Dermis blood vessel endothelial cell (primary cell): ENCODE measurements around the gene DRC7. TPM values are rescaled to one million over a fixed set of nuclear protein-coding genes. Genes with fewer than 3 reads are reported as not detected.
"Not testable (repeated sequence)": the region's sequence is repeated elsewhere in the genome, so short reads cannot be mapped to it uniquely, and the experiment has no call there.

Experiments
- DNase-seq: peaks from one replicate; pipeline ENCODE4 v3.0.0; 2010
- total RNA-seq: library from RNA; depleted of rRNA; stranded (reverse); fragments of >200 nt; gene quantifications from 2 replicates; pipeline ENCODE4 v1.2.3, GENCODE V29; 2014

Gene DRC7
- total RNA-seq, 1 donor from 2014 or later, result not detected

DNA sequence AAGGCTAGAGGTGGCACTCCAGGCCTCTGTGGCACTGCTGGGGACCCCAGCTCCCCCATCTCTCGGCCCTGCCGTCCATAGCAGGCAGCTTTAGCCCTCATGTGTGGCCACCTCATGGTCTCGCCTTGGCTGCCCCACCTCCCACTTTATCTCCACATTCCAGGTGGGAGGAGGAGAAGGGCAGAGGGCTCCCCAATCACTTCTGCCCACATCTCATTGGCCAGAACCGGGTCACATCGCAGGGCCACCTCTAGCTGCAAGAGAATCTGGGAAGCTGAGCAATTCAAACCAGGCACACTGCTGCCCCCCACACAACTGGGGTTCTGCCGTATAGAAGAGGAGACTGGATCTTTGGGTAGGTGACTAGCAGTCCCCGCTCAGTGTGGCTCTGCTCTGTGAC, 1.6 kb downstream of the DRC7 start:
- DNase-seq, result no peak

DNA sequence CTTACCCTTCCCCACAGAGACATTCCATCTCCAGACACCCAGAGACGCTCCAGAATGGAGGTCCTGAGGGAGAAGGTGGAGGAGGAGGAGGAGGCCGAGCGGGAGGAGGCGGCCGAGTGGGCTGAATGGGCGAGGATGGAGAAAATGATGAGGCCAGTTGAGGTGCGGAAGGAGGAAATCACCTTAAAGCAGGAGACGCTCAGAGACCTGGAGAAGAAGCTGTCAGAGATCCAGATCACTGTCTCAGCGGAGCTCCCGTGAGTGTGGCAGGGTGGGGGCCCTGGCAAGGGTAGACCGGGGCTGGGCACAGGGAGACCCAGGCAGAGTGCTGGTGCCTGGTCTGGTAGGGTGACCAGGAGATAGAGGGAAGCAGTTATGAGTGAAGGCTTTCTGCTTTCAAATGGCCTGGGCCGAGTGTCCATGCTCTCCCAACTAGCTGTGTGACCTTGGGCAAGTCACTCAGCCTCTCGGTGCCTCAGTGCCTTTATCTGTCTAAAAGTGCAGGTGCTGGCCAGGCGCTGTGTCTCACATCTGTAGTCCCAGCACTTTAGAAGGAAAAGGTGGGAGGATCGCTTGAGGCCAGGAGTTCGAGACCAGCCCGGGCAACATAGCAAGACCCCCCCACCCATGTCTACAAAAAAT, 3.4 kb downstream of the DRC7 start:
- DNase-seq, result no peak

DNA sequence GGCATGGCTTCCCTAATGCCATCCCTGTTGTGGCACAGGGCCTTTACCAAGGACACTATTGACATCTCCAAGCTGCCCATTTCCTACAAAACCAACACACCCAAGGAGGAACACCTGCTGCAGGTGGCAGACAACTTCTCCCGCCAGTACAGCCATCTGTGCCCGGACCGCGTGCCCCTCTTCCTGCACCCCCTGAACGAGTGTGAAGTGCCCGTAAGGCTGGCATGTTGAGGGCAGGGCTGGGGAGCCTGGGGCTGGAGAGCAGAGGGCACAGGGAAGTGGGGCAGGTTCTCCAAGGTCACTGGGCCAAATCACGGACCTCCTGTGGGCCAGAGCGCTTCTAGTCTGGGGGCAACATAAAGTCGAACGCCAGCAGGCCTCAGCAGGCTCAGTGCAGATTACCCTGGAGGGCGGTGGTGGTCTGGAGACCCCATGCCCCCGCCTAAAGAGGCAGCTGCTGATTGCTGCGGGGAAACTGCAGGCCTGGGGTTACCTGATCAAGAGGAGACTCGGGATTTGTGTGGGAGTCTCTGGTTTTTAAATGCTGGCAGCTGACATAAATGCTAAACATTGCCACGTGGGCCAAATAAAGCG, 4.3 kb downstream of the DRC7 start:
- no peak for DNase-seq

DNA sequence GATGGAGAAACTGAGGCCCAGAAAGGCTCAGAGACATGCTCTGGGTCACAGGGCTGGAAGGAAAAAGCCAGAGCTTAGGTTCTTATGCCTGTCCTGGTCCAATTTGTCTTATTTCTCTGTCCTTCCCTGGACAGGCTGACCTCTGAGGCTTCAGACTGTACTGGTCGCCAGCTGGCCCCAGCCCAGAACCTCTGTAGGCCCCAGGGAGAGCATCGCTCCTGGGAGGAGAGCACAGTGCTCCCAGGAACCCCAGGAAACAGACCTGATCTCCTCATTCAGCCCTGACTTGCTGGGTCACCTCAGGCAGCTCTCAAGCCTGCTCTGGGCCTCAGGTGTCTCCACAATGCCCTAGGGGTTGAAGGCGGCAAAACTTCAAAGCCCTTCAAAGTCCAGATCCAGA, 4.9 kb downstream of the DRC7 start:
- no peak for DNase-seq

DNA sequence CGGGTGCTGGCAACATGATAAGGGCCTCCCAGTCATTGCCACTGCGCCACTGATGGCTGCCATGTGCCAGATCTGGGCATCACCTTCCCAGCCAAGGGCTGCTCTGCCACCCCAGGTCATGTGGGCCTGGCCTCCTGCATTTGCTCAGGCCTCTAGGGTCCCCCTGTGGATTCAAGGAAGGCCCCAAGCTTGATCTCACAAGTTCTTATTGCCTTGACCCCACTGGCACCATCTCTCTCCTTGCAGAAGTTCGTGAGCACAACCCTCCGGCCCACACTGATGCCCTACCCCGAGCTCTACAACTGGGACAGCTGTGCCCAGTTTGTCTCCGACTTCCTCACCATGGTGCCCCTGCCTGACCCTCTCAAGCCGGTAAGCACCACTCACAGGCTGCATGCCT, 5.3 kb downstream of the DRC7 start:
- no peak for DNase-seq

DNA sequence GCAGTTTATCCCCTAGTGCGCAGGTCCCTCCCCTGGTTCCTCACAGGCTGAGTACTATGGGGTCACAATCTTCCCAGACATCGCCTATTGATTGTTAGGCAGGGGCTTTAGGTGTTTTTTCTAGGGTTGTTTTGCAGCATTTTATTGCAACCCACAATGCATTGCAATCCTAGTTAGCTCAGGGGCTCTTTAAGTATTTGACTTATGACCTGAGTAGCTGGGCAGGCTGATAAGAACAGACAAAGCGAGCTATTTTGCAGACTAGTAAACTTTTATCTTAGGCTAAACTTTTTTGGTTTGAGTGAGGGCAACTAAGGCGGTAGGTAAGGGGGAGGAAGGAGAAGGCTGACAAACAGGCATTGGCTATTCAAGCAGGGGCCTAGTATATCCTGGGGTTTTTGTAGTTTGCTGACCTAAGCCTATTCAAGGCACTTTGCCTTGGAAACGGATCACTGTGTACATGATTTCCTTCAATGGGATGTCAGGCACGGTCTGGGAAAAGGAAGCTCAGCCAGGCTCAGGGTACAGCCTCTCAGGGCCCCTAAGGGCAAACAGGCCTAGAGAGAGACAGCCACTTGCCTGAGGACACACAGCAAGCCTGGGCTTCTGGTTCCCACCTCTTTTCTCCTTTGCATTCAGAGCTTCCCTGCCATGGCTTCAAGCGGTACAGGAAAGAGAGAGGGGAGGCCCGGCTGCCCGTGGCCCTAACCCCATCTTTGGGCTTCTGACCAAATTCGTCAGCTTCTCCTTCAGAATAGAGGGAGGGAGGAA, 6.4 kb downstream of the DRC7 start:
- DNase-seq, result no peak

DNA sequence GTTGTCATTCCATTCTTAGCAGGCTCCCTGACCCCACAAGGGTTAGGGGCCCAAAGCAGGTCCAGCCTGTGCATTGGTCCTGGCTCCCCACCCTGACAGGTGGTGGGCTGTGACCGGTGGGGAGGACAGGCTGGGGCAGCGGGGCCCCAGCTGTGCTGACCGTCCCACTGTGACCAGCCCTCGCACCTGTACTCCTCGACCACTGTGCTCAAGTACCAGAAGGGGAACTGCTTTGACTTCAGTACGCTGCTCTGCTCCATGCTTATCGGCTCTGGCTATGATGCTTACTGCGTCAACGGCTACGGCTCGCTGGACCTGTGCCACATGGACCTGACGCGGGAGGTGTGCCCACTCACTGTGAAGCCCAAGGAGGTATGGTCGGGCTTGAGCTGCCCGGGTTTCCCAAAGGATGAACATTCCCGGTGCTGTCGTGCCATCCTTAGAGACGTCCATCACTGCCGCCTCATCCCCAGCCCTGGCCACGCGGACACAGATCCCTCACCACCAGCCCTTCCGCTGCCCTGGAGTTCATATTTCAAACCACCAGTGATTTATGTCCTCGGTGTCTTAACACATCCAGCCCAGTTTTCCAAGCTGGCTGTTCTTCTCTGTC, 7.3 kb downstream of the DRC7 start:
- no peak for DNase-seq

DNA sequence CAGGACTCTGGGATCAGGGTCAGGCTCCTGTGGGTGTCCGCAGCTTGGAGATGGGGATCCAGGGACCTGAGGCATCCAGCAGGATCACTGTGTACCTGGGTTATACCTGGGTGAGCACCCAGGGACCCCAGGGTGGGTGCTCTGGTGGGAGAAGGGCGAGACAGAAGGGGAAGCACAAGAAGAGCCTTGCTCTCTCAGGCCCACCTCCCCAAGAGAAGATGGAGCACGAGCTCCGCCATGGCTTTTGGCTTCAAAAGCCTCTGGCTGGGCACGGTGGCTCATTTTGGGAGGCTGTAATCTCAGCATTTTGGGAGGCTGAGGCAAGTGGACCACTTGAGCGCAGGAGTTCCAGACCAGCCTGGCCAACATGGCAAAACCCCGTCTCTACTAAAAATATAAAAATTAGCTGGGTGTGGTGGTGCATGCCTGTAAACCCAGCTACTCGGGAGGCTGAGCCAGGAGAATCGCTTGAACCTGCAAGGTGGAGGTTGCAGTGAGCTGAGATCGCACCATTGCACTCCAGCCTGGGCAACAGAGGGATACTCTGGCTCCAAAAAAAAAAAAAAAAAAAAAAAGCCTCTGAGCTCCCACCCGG, 8.9 kb downstream of the DRC7 start:
- DNase-seq, result no peak

DNA sequence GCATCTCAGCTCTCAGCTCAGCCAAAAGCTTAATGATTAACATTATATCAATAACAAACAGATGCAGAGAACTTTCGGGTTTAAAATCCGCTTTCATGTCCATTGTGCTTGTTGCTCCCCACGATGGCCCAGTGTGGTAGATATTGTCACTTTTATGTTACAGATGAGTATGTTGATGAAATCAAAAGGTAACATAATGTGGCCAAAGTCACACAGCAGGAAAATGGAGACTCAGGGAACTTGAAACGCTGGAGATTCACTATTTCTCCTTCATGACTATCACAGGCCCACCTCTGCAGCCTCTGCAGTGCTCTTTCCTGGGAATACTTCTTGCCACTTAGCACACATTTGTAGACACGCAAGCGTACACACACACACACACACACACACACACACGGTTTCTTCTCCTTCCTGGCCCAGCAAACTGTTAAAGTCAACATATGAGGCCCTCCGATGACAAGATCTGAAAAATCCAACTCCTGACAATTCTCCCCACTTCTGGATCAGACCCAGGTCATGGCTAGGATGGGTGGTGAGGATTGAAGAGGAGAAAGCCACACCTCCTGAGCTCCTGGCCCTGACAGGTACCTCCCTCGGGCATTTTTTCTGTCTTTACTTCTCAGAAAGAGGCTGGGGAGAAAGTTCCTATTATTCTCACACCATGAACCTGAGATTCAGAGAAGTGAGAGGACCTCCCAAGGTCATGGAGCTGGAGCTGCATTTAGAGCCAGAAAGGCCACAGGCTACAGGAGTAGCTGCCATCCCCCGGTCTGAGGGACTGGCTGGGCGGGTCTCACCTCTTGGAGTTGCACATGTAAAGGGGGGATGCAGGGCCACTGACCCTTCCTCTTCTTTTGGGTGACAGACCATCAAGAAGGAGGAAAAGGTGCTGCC, 9.7 kb downstream of the DRC7 start:
- no peak for DNase-seq

DNA sequence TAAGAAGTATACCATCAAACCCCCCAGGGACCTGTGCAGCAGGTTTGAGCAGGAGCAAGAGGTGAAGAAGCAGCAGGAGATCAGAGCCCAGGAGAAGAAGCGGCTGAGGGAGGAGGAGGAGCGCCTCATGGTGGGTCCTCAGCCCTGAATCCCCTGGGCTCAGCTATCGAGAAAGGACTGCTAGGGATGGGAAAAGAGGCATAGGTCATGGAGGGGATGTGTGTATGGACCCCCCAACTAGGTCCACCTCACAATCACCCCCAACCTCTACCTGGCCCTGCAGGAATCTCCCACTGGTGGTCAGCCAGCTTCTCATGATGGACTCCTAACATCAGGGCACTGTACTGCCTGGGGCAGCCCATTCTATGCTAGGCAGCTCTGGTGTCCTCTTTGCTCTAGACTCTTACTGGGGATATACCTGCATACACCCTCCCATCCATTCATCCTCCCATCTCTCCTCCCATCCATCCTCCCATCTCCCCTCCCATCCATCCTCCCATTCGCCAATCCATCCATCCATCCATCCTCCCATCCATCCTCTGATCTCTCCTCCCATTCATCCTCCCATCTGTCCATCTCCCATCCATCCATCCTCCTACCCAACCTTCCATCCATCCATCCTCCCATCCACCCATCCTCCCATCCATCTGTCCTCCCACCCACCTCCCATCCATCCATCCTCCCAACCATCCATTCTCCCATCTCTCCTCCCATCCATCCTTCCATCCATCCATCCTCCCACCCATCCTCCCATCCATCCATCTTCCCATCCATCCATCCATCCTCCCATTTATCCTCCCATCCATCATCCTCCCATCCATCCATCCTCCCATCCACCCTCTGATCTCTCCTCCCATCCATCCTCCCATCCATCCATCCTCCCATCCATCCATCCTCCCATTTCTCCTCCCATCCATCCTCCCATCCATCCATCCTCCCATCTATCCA, 10.6 kb downstream of the DRC7 start:
- no peak for DNase-seq

DNA sequence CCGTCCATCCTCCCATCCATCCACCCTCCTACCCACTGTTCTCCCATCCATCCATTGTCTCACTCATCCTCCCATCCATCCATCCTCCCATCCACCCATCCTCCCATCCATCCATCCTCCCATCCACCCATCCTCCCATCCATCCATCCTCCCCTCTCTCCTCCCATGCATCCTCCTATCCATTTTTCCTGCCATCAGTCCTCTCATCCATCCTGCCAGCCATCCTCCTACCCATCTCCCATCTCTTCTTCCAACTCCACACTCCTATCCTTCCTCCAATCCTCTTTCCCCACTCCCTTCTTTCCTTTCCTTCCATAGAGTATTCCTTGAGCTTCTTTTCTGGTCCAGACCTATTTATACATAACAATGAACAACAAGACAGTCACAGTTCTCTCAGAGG, 12.1 kb downstream of the DRC7 start:
- no peak for DNase-seq

DNA sequence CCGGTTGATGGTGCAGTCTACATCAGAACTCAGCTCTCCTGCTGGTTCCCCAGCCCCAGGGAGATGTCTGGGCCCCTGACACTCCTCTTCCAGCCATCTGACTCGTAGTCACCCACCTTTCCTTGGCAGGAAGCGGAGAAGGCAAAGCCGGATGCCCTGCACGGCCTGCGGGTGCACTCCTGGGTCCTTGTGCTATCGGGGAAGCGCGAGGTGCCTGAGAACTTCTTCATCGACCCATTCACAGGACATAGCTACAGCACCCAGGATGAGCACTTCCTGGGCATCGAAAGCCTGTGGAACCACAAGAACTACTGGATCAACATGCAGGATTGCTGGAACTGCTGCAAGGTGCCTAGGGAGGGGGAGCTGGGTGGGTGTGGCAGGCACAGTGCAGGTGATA, 12.7 kb downstream of the DRC7 start:
- DNase-seq, result no peak

DNA sequence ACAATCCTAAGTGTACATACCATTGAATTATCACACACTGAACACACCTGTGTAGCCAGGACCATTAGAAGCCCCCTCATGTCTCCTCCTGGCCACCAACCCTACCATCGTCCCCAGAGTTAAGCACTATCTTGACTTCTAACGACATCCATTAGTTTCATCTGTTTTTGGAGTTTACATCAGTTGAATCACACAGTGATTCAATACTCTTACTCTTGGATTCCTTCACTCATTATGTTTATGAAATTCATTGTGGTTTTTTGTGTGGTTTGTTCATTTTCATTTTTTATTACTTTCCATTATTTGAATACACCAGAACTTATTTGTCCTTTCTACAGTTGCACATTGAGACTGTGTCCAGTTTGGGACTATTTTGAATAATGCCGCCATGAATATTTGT, 13.6 kb downstream of the DRC7 start:
- no peak for DNase-seq

DNA sequence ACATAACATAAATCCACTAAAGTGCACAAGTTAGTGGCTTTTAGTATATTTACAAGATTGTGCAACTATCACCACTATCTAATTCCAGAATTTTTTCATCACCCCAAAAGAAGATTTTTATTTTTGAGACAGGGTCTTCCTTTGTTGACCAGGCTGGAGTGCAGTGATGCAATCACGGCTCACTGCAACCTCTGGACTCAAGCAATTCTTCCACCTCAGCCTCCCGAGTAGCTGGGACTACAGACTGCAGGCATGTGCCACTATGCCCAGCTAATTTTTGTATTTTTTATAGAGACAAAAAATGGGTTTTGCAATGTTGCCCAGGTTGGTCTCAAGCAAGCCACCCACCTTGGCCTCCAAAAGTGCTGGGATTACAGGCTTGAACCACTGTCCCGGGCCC, 15.1 kb downstream of the DRC7 start:
- DNase-seq, result no peak

DNA sequence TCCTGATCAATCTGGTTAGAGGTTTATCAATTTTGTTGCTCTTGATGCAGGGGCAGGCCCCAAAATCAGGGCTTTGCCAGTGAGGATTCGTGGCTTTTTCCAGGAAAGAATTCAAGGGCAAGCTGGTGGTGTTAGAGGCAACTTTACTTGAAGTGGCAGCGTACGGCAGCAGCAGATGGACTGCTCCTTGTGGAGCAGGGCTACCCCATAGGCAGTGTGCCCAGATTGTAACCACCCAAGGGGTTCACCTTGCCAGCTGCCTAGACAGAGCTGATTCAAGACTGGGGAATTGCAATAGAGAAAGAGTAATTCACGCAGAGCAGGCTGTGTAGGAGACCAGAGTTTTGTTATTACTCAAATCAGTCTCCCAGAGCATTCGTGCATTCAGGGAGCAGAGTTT, 16.7 kb downstream of the DRC7 start:
- no peak for DNase-seq

DNA sequence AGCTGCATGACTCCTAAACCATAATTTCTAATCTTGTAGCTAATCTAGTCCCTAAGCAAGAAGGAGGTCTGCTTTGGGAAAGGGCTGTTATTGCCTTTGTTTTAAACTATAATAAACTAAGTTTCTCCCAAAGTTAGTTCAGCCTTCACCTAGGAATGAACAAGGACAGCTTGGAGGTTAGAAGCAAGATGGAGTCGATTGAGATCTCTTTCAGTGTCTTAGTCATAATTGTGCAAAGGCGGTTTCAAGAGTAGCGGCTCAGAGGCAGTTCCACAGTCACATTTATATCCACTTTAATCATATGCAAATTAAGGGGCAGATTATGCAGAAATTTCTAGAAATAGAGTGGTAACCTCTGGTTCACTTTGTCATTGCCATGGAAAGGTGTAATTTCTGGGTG, 17.4 kb downstream of the DRC7 start:
- no peak for DNase-seq

DNA sequence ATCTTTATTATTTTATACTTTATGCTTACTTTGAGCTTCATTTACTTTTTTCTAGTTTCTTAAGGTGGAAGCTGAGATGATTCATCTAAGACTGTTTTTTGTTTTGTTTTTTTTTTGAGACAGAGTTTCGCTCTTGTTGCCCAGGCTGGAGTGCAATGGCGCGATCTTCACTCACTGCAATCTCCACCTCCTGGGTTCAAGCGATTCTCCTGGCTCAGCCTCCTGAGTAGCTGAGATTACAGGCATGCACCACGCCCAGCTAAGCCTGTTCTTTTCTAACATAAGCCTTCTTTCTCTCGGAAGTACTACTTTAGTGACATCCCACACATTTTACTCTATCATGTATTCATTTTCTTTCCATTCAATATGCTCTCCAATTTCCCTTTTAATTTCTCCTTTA, 18.0 kb downstream of the DRC7 start:
- not testable (repeated sequence) for DNase-seq

DNA sequence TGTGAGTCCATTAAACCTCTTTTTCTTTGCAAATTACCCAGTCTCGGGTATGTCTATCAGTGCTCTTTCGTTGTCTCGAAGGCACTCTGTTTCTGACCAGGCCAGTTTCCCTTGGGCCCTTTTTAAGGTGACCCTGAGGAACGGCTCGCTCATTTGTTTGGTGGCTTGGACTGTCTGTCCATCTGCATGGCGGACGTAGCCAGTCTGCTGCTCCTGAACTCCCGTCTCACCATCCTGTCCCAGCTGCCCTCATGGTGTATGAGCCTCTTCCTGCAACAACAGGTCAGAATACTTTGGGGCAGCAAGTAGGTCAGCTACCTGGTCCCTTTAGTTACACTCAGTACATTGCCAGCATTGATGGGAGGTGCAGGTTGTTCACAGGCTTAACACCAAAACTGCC, 19.0 kb downstream of the DRC7 start:
- no peak for DNase-seq

DNA sequence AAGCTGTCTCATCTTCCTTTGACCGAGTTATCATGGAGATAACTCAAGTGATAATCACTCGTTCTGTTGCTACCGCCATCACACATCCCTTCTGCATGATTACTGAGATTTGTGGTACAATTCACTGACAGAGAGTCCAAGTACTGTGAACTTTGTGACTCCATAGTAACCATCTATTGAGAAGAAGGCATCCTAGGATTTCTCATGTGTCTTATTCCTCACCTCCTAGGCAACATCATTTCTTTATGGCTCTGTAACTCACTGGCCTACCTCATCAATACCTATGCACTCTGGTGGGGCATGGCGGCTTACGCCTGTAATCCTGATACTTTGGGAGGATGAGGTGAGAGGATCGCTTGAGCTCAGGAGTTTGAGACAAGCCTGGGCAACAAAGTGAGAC, 19.4 kb downstream of the DRC7 start:
- DNase-seq, result no peak

DNA sequence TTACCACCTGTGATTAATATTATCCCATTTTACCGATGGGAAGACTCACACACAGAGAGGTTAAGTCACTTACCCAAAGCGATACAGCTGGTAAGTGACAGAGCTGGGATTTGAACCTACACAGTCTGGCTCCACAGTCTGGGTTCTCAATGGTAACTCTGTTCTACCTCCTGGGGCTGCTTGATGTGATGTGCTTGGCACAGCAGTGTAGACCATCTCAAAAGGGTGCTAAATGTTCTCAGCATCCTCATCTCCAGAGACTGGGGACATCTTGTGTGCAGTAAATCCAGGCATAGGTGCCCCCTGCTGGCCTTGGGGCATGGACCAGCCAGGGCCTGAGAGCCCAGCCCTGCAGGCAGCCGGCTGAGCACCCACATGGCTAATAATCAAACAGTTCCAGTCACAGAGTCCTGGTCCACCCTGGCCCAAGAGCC, 25.6 kb downstream of the DRC7 start:
- DNase-seq, result peak; percentile 83
